GM19324 (cell line): Measurements from ENCODE around the gene VARS1.
"Not testable (repeated sequence)": the region's sequence is repeated elsewhere in the genome, so short reads cannot be mapped to it uniquely, and the experiment has no call there.

Source experiments
- ATAC-seq: cut with Tn5 transposase; IDR thresholded peaks from one replicate; pipeline ENCODE4 v1.9.1; 2021; ENCODE audit warnings: mild to moderate bottlenecking, moderate library complexity; ENCODE audit not compliant: unreplicated experiment, low FRiP score

Gene VARS1

GRCh38 chr6:31794866-31795615 is 511 bp downstream of the VARS1 start:
- ATAC-seq, result no peak

GRCh38 chr6:31794294-31794865 is 1.2 kb downstream of the VARS1 start:
- no peak for ATAC-seq

DNA sequence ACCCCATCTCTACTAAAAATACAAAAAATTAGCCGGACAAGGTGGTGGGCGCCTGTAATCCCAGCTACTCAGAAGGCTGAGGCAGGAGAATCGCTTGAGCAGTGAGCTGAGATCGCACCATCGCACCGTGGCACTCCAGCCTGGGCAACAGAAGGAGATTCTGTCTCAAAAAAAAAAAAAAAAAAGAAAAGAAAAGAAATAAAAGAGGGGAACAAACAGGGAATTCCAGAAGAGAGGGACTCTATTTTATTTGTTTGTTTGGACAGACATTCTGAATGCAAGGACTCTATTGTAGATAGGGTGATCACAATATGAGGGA is 1.7 kb downstream of the VARS1 start:
- not testable (repeated sequence) for ATAC-seq

GRCh38 chr6:31792761-31793171 is 2.8 kb downstream of the VARS1 start:
- no peak for ATAC-seq

DNA sequence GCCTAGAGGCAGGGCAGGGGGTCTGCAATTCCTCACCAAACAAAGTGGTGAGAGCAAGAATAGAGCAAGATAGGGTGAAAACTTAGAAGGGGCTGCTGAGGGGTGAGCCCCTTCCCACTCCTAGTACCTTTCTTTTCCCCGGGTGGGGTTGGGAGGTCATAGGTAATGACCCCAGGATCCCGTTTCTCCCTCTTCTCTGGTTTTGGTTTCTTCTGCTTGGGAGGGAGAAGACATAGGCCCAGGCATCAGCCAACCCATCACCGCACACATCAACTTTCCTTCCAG is 3.5 kb downstream of the VARS1 start:
- no peak for ATAC-seq

GRCh38 chr6:31791324-31792089 is 4.0 kb downstream of the VARS1 start:
- no peak for ATAC-seq

- no peak for ATAC-seq
Observed at GRCh38 chr6:31785475-31785874, 10.1 kb downstream of the VARS1 start.

DNA sequence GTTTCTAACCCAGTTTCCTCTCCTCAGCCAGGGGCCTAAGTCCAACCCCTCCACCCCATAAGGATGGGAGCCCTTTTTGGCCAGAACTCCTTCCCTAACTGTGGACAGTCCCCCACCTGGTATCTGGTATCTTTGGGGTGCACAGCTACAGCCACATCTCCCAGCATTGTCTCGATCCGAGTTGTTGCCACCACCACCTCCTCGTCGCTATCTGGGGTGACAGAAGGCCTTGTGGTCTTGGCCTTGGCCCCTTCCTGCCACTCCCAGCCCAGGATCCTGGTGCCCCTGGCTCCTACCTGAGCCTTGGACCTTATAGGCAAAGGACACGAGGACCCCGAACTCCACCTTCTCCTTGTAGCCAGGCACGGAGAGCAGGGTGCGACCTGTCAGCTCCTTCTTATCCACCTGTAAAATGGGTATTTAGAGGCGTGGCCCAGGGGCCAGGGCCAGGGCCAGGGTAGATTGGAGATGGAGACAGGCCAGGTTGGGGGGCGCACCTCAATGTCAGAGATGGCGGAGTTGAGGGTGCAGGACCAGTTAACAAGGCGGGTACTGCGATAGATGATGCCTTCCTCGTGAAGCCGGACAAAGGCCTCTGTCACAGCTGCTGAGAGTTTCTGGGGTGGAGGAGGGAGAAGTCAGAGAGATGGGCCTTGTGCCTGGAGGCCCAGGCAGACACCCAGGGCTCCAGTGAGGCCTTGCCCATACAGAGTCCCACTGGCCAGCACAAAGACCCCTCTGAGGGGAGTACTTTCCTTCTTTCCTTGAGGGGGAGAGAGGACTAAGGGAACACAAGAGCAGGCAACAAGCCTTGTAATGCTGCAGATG is 11.2 kb downstream of the VARS1 start:
- no peak for ATAC-seq

DNA sequence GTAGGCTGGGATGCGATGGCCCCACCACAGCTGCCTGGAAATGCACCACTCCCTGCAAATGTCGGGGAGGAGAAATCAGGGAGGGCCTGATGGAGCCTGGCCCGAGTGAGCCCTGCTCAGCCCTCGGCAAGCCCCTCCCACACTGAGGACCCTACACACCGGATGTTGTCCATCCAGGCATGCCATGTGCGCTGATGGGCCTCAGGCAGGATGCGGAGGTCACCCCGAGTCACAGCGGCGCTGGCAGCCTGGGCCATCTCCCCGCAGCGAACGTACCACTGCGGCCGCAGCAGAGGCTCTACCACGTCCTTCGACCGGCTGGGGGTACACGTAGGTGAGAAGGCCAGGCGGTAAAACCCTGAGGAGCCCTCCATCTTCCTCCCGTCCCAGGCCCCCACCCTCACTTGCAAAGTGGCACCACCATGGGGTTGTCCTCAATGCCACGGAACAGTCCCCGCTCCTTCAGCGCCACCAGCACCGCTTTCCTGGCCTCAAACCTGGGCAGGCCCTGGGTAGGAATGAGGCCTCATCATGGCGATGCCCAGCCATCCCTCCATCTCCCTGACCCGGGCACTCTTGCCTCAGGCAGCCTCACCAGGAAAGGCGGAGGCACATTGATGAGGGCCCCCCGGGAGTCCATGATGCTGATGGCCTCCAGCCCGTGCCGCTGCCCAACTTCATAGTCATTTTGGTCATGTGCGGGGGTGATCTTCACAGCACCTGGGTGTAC is 13.3 kb downstream of the VARS1 start:
- ATAC-seq, result no peak

DNA sequence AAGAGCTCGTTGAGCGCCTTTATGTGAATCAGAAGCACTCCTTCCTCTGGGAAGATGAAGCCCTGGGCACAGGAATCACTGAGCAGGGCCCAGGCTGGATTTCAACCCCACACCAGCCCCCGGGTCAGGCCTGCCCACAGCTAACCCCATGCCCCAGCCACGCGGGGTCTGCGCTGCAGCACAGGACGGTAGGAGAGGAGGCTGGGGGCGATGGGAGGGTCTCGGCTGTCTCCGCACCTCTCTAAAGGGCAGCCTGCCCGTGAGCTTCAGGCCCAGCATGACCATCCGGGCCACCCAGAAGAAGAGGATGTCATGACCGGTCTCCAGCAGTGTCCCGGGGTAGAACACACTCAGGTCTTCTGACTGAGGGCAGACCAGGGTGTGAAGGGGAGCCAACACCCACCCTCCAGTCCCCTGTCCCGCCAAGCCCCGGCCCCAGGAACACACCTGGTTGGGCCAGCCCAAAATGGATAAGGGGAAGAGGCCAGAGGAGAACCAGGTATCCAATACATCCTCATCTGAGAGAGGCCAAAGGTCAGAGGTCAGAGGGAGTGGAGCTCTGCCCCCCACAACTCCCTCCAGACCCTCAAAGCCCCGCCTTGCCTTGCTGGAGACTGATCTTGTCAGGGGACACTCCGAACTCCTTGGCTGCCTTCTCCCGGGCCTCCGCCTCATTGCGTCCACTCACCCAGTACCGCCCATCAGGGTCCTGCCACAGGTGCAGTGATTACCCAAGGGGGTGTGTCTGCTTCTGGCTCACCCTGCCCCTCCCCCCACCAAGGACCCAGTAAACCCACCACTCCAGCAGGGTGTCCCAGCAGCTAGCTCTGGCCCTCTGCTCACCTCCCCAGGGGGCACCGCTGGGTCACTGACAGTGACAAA is 14.1 kb downstream of the VARS1 start:
- ATAC-seq, result no peak

- ATAC-seq, result no peak
Observed at GRCh38 chr6:31780507-31781243, 14.9 kb downstream of the VARS1 start.

- no peak for ATAC-seq
Observed at GRCh38 chr6:31779908-31780307, 15.6 kb downstream of the VARS1 start.

- no peak for ATAC-seq
Observed at GRCh38 chr6:31778999-31779885, 16.3 kb downstream of the VARS1 start.

DNA sequence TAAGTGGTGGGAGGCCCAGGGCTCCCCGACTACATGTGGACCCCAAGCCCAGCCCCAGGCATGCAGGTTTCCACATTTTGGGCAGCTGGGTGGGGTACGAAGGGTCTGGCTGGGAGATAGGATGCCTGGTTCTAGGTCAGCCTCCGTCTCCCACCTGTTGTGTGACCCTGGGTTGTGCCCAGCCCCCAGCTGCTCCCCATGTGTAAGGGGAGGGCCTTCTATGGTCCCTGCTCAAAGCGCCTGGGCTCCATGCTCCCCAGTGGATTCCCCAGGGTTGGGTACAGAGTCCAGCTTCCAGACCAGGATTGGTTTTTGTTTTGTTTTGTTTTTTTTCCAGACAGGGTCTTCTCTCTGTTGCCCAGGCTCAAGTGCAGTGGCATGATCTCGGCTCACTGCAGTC is 17.4 kb downstream of the VARS1 start:
- no peak for ATAC-seq

DNA sequence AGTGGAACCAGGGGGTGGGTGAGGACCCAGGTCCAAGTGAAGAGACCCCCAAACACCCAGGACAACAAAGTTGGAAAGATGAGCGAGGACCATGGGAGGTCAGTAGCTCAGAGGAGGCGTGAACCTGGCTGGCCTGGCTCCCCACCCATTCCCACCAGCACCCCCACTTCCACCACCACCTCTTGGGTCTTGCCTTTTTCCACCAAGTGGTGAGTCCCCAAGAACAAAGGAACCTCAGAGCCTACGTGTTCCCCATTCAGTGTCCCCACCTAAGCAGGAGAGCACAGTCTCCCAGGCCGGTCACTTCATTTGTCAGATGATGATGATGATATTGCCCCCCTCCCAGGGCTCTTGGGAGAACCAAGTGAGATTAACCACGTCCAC is 17.9 kb downstream of the VARS1 start:
- no peak for ATAC-seq

- peak; percentile 57 for ATAC-seq
Observed at GRCh38 chr6:31776989-31777666, 18.4 kb downstream of the VARS1 start, which contains the start of gene VWA7. Gene VWA7 (minus strand): TSS chr6:31777328. CDS start chr6:31776779, 549 bp downstream.

GRCh38 chr6:31776485-31776988 is 19.0 kb downstream of the VARS1 start:
- ATAC-seq, result no peak
